Esophagus (tissue), 2 donors: ENCODE measurements around the gene FUT3. TPM values are rescaled to one million over a fixed set of nuclear protein-coding genes. Genes with fewer than 3 reads are reported as not detected.

Source experiments
- H3K27ac ChIP-seq, 2 donors: one replicate each; pipeline ENCODE4 v1.5.1; 2013; ENCODE audit warnings: low read depth in 2 of 2, mild to moderate bottlenecking in 2 of 2, inconsistent platforms in 1 of 2, low read length in 1 of 2, moderate library complexity in 1 of 2
- H3K27me3 ChIP-seq, 2 donors: one replicate each; pipeline ENCODE4 v1.6.1; 2013; ENCODE audit warnings: low read length in 2 of 2, control low read depth in 1 of 2, mild to moderate bottlenecking in 1 of 2; ENCODE audit not compliant: insufficient read depth in 2 of 2, control insufficient read depth in 1 of 2
- H3K36me3 ChIP-seq, 2 donors: one replicate each; pipeline ENCODE4 v1.6.1; 2013; ENCODE audit warnings: low read length in 1 of 2; ENCODE audit not compliant: control insufficient read depth in 2 of 2, insufficient read depth in 2 of 2
- H3K4me1 ChIP-seq, 2 donors: one replicate each; pipeline ENCODE4 v1.6.1; 2013; ENCODE audit warnings: low read length in 1 of 2; ENCODE audit not compliant: control insufficient read depth in 2 of 2, insufficient read depth in 2 of 2
- H3K4me3 ChIP-seq, 2 donors: one replicate each; pipeline ENCODE4 v1.5.1; 2013; ENCODE audit warnings: low read length in 2 of 2, mild to moderate bottlenecking in 2 of 2, low read depth in 1 of 2, moderate library complexity in 1 of 2
- H3K9me3 ChIP-seq, 2 donors: one replicate each; pipeline ENCODE4 v1.6.1; 2013; ENCODE audit warnings: mild to moderate bottlenecking in 2 of 2, low read depth in 1 of 2, low read length in 1 of 2, moderate library complexity in 1 of 2; ENCODE audit not compliant: control insufficient read depth in 2 of 2, insufficient read depth in 1 of 2
- WGBS, 2 donors: extraction: QIAGEN DNeasy Blood & Tissue Kit; methylation state at CpG; one replicate each; pipeline ENCODE4 v1.1.7; 2013; 5-methylcytosine and 5-hydroxymethylcytosine counted together
- polyA plus RNA-seq, 2 donors: library from polyadenylated mRNA; stranded (reverse); fragments of 200-250 nt; gene quantifications; one replicate each; pipeline ENCODE4 v1.2.3, GENCODE V29; 2013
- donor health status: healthy with polysubstance abuse.
- donor health status: Bipolar disorder and iron deficiency.

FUT3 gene
- polyA plus RNA-seq, 2 donors = 121 to 183 TPM

GRCh38 chr19:5799247-5800241, 51.7 kb downstream of the FUT3 start:
- Histone ChIP-seq H3K4me1 (peaks cover 4 to 8% of the 10 kb centered on the region in 2 donors), H3K27me3 (no peaks in the 10 kb centered on the region), H3K27ac (no peak overlapping the region), H3K36me3 (no peaks in the 10 kb centered on the region), H3K9me3 (no peaks in the 10 kb centered on the region), H3K4me3 (no peak overlapping the region)
- WGBS, 2 donors = 58 to 68% methylated on average over 37 of the region's 37 CpGs

DNA sequence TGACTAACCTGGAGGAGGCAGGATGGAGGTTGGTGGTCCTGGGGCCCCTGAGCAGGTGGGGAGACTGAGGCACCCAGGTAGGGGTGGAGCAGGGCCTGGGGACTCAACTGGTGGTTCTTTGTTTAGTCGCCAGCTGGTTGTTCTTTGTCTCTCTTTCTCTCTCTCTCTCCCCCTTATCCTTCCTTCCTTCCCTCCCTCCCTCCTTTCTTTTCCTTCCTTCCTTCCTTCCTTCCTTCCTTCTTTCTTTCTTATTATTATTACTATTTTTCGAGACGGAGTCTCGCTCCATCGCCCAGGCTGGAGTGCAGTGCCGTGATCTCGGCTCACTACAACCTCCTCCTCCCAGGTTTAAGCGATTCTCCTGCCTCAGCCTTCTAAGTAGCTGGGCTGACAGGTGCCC, 53.0 kb downstream of the FUT3 start:
- Histone ChIP-seq H3K4me1 (peaks cover 4% of the 10 kb centered on the region in 2 donors), H3K9me3 (no peaks in the 10 kb centered on the region), H3K4me3 (no peak overlapping the region), H3K27ac (no peak overlapping the region), H3K36me3 (no peaks in the 10 kb centered on the region), H3K27me3 (no peaks in the 10 kb centered on the region)
- 86 to 91% methylated on average over 8 of the region's 8 CpGs for WGBS, 2 donors

DNA sequence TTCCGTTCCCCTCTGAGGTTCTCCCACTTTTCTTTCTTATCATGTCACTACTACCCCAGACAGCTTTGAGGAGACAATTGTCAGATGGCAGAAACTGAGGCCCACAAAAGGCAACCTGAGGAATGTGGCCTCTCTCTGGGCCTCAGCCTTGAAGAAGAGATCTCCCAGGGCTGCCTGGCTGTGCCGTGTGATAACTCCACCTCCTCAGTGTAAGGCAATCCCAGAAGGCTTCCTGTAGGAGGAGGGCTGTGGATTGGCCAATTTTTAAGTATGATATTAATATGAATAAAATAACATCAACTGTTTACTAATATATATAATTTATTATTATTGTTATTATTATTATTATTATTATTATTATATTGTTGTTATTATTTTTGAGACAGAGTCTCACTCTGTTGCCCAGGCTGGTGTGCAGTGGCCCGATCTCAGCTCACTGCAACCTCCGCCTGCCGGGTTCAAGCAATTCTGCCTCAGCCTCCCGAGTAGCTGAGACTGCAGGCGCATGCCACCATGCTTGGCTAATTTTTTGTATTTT, 55.8 kb downstream of the FUT3 start:
- WGBS, 2 donors = 88 to 91% methylated on average over 7 of the region's 7 CpGs
- H3K9me3 ChIP-seq = no peaks in the 10 kb centered on the region

DNA sequence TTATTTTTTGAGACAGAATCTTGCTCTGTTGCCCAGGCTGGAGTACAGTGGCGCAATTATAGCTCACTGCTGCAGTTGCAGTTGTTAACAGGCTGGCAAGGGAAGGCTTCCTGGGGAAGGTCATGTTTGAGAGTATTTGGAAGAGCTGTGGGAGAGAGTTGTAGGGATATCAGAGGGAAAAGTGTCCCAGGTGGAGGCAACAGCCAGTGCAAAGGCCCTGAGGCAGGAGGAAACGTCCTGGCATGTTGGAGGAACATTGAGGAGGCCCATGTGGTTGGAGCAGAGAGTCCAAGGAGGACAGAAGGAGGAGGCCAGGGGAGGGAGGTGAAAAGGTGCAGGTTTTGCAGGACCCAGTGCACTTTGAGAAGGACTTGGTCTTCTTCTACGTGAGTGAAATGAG, 58.1 kb downstream of the FUT3 start:
- no peaks in the 10 kb centered on the region for H3K27me3 ChIP-seq
- peaks cover 1 to 7% of the 10 kb centered on the region in 2 donors for H3K36me3 ChIP-seq
- no peaks in the 10 kb centered on the region for H3K9me3 ChIP-seq
- no peak overlapping the region for H3K4me3 ChIP-seq
- WGBS, 2 donors = 85 to 95% methylated on average over 3 of the region's 3 CpGs
- H3K4me1 ChIP-seq = peaks cover 0 to 9% of the 10 kb centered on the region in 2 donors
- no peak overlapping the region for H3K27ac ChIP-seq

More for the DNA sequence above, 55.8 kb downstream of the FUT3 start:
- Histone ChIP-seq H3K4me3 (no peak overlapping the region), H3K36me3 (no peaks in the 10 kb centered on the region), H3K27me3 (no peaks in the 10 kb centered on the region), H3K27ac (no peak overlapping the region), H3K4me1 (no peaks in the 10 kb centered on the region)

Other genes starting within 250 kb of the FUT3 start
- gene SAFB2, start 228.7 kb downstream of the FUT3 start, polyA plus RNA-seq = 10 to 100 TPM; 27.5 to 43.7 TPM
- gene SAFB, start 228.4 kb downstream of the FUT3 start, polyA plus RNA-seq = 10 to 100 TPM; 44.2 to 48.5 TPM
- 100 to 1,000 TPM in 1 of 2 donors, 10 to 100 TPM in 1; 86.8 to 104 TPM for gene MICOS13, start 170.9 kb downstream of the FUT3 start, polyA plus RNA-seq
- gene HSD11B1L, start 170.4 kb downstream of the FUT3 start, polyA plus RNA-seq = 1 to 10 TPM; 3.8 to 4.1 TPM
- gene RPL36, start 161.2 kb downstream of the FUT3 start, polyA plus RNA-seq = 1,000 to 10,000 TPM; 1,315 to 1,592 TPM
- gene LONP1, start 131.3 kb downstream of the FUT3 start, polyA plus RNA-seq = 10 to 100 TPM; 19.3 to 36.1 TPM
- gene CATSPERD, start 130.8 kb downstream of the FUT3 start, polyA plus RNA-seq = not detected
- 1 to 10 TPM; 3.3 to 8.0 TPM for gene PRR22, start 66.7 kb downstream of the FUT3 start, polyA plus RNA-seq
- gene DUS3L, start 60.3 kb downstream of the FUT3 start, polyA plus RNA-seq = 10 to 100 TPM; 32.3 to 53.9 TPM
- 1 to 10 TPM; 2.2 to 2.8 TPM for gene NRTN, start 46.4 kb downstream of the FUT3 start, polyA plus RNA-seq
- 10 to 100 TPM; 77.6 to 96.5 TPM for gene FUT6, start 11.7 kb downstream of the FUT3 start, polyA plus RNA-seq
- not detected for gene FUT5, start 19.1 kb upstream of the FUT3 start, polyA plus RNA-seq
- gene NDUFA11, start 52.3 kb upstream of the FUT3 start, polyA plus RNA-seq = 100 to 1,000 TPM; 328 to 390 TPM
- 1 to 10 TPM; 3.4 to 7.9 TPM for gene VMAC, start 53.4 kb upstream of the FUT3 start, polyA plus RNA-seq
- 10 to 100 TPM in 1 of 2 donors, 1 to 10 TPM in 1; 8.0 to 18.7 TPM for gene CAPS, start 62.8 kb upstream of the FUT3 start, polyA plus RNA-seq
- gene RANBP3, start 126.7 kb upstream of the FUT3 start, polyA plus RNA-seq = 10 to 100 TPM; 25.0 to 34.4 TPM